Breast epithelium (tissue), 3 donors: ENCODE measurements around the gene ISYNA1.

ENCODE experiments used
- CTCF ChIP-seq, 3 donors: fragments of 450-650 bp; IDR thresholded peaks; one replicate each; pipeline ENCODE4 v1.5.1; 2016 to 2017; ENCODE audit warnings: antibody characterized with exemption in 3 of 3, mild to moderate bottlenecking in 3 of 3, moderate library complexity in 3 of 3
- POLR2A ChIP-seq: fragments of 450-650 bp; IDR thresholded peaks from one replicate; pipeline ENCODE4 v1.6.1; 2016; ENCODE audit warnings: antibody characterized with exemption, mild to moderate bottlenecking, moderate library complexity

DNA sequence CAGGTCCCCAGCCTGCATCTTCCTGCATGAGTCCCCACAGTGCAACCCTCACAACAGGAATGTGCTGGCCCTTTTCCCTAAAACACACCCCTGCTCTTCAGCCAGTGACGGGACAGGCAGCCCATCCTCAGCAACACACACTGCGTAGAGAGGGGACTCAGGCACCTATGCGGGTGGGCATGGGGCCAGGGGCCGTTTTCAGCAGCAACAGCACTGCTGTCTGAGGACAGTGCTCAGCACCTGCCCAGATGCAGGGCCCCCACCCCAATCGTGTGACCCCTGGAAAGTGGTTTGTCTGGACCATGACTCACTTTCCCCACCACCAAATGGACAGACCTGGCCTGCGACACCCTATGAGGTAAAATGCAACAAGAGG, 28.0 kb upstream of the ISYNA1 start:
- TF ChIP-seq POLR2A (no peak), CTCF (IDR thresholded peaks at IDR 0.05) (no peak)
